ENCODE results near the gene CSF3R.

The CSF3R gene

DNA sequence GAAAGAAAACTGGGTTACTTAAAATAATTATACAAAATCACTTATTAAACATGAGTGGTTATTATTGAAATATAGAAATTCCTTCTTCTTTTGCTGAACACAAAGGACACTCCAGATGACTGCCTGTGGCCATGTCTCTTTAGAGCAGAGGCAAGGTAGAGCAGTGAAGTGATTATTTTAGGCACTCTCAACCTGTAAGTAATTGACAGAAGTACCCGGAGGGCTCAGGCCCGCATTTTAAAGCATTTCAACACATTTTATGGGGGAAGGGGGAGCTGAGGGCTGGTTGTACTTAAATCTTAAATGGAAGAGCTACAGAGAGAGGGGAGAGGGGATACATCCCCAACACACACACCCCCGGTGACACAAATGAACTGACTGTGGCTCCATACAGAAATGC lies 42.7 kb downstream of the CSF3R start:
- no peaks in the 10 kb centered on the region for H3K9me3 Mint-ChIP-seq
- no peak overlapping the region for H3K4me3 Mint-ChIP-seq
- ATAC-seq (replicated peaks; ENCODE audit: extremely low read depth, poor library complexity, severe bottlenecking): no peak
- no peak overlapping the region for H3K27ac Mint-ChIP-seq (ENCODE audit: low read depth)
- no peaks in the 10 kb centered on the region for H3K27me3 Mint-ChIP-seq
- no peaks in the 10 kb centered on the region for H3K36me3 Mint-ChIP-seq (ENCODE audit: insufficient read depth)
- DNase-seq (ENCODE audit: low spot score in 2 of 2): no peak
- H3K4me1 Mint-ChIP-seq: no peaks in the 10 kb centered on the region

DNA sequence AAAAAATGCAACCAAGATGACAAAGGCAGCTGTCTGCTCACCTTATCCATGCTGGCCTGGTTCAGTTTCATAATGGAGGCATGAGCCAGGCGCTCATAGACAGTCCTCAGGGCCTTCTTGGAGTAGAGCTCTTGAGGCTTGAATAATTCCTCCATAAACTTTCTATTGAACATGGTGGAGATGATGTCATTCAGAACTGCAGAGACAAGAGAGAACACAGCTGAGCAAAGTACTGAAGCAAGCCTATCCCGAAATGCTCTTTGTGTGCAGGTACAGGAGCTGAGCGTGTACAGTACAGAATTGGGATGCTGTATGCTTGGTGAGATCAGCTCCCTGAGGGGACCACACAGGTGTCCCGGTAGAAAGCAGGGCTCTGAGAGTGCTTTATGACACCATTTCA lies 44.0 kb downstream of the CSF3R start:
- no peaks in the 10 kb centered on the region for H3K4me1 Mint-ChIP-seq
- H3K9me3 Mint-ChIP-seq: no peaks in the 10 kb centered on the region
- no peak overlapping the region for H3K27ac Mint-ChIP-seq (ENCODE audit: low read depth)
- DNase-seq (ENCODE audit: low spot score in 2 of 2) (no peak), ATAC-seq (replicated peaks; ENCODE audit: extremely low read depth, poor library complexity, severe bottlenecking) (no peak)
- H3K27me3 Mint-ChIP-seq: no peaks in the 10 kb centered on the region
- no peak overlapping the region for H3K4me3 Mint-ChIP-seq
- no peaks in the 10 kb centered on the region for H3K36me3 Mint-ChIP-seq (ENCODE audit: insufficient read depth)

DNA sequence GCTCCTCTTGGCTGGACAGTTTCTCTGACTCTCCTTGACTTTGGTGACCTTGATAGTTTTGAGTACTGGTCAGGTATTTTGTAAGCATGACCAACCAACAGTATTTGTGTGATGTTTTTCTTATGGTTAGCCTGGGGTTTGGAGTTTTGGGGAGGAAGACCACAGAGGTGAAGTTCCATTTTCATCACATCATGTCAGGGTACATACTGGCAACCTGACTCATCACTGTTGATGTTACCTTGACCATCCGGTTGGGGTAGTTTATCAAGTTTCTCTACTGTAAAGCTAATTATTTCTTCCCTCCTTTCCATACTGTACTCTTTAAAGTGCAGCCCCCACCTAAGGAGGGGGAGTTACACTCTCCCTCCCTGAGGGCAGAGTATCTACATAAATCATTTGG lies 45.9 kb downstream of the CSF3R start:
- Mint-ChIP-seq H3K4me3 (no peak overlapping the region), H3K27me3 (no peaks in the 10 kb centered on the region), H3K4me1 (no peaks in the 10 kb centered on the region), H3K27ac (ENCODE audit: low read depth) (no peak overlapping the region), H3K36me3 (ENCODE audit: insufficient read depth) (no peaks in the 10 kb centered on the region), H3K9me3 (no peaks in the 10 kb centered on the region)
- ATAC-seq (replicated peaks; ENCODE audit: extremely low read depth, poor library complexity, severe bottlenecking): no peak
- DNase-seq (ENCODE audit: low spot score in 2 of 2): no peak

DNA sequence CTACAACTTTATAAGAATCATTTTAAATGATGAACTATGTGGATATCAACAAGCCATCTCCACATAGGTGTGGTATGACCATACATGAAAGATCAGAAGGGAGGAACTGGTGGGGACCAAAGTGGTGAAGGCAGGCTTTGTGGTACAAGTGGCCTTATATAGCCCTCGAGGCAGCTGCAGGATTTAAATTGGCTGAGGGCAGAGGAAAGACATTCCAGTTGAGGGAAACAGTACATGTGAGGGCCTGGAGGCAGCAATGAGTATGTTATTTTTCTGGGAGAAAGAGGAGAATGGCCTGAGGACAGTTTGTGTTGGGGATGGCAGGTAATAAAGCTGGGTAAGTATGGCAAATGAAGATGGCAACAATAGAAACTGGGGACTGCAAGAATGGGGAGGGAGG lies 49.6 kb downstream of the CSF3R start:
- Mint-ChIP-seq H3K36me3 (ENCODE audit: insufficient read depth) (no peaks in the 10 kb centered on the region), H3K27me3 (no peaks in the 10 kb centered on the region), H3K9me3 (no peaks in the 10 kb centered on the region), H3K4me1 (no peaks in the 10 kb centered on the region), H3K4me3 (no peak overlapping the region), H3K27ac (ENCODE audit: low read depth) (no peak overlapping the region)
- no peak for DNase-seq (ENCODE audit: low spot score in 2 of 2)
- ATAC-seq (replicated peaks; ENCODE audit: extremely low read depth, poor library complexity, severe bottlenecking): no peak

DNA sequence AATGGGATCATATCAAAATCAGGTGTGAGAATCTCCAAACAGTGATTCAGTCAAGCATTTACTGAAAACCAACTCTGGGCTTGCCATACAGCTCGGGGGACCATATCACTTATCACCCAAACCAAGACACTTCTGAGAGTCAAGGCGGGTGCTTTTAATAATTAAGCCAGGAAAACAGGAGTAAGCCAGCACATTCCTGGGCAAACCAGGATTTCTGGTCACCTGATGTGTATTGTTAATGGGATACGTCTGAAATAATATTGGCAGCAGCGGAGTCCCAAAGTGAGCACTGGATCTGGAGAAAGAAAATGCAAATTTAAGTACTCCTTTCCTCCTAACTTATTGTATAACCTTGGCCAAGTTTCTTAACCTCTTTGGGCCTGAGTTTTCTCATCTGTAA lies 50.1 kb downstream of the CSF3R start:
- H3K4me3 Mint-ChIP-seq: no peak overlapping the region
- no peaks in the 10 kb centered on the region for H3K4me1 Mint-ChIP-seq
- no peak for ATAC-seq (replicated peaks; ENCODE audit: extremely low read depth, poor library complexity, severe bottlenecking)
- no peaks in the 10 kb centered on the region for H3K36me3 Mint-ChIP-seq (ENCODE audit: insufficient read depth)
- no peaks in the 10 kb centered on the region for H3K9me3 Mint-ChIP-seq
- no peaks in the 10 kb centered on the region for H3K27me3 Mint-ChIP-seq
- H3K27ac Mint-ChIP-seq (ENCODE audit: low read depth): no peak overlapping the region
- no peak for DNase-seq (ENCODE audit: low spot score in 2 of 2)

DNA sequence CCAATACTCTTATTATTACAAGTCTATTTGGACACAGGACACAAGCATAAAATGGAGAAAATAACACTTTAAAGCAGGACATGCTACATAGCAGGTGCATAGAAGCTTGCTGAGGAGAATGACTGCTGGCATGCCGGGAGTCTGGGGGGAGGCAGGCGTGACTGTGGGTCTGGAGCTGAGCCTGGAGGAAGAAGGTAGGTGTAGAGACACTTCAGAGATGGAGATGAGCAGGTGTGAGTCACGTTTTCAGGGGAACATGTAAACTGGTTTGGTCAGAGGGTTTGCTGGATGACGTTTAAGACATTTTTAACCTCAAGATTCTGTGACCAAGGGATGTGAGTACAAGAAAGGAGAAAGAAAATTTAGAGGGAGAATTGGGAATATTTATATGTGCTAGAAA lies 56.9 kb downstream of the CSF3R start:
- H3K27me3 Mint-ChIP-seq: no peaks in the 10 kb centered on the region
- ATAC-seq (replicated peaks; ENCODE audit: extremely low read depth, poor library complexity, severe bottlenecking) (no peak), DNase-seq (ENCODE audit: low spot score in 2 of 2) (no peak)
- H3K4me3 Mint-ChIP-seq: no peak overlapping the region
- peaks cover 7% of the 10 kb centered on the region for H3K4me1 Mint-ChIP-seq
- no peaks in the 10 kb centered on the region for H3K36me3 Mint-ChIP-seq (ENCODE audit: insufficient read depth)
- no peak overlapping the region for H3K27ac Mint-ChIP-seq (ENCODE audit: low read depth)
- no peaks in the 10 kb centered on the region for H3K9me3 Mint-ChIP-seq

DNA sequence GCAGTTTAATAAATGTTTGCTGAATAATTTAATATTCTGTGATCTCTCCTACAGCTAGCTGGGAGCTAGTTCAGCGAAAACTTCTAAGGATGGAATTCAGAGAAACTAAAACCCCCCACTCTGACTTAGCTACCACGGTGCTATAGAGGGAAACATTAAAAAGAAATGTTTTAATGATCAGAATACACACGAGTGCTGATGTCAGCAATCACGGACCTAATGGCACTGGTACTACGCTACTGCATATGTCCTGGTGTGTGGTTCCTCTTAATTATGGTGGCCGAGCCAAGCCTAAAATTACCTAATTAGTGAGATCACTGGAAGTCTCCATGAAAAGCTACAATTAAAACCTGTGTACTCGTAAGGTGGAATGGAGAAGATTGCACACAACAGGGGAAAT lies 61.1 kb downstream of the CSF3R start:
- ATAC-seq (replicated peaks; ENCODE audit: extremely low read depth, poor library complexity, severe bottlenecking) (no peak), DNase-seq (ENCODE audit: low spot score in 2 of 2) (no peak)
- Mint-ChIP-seq H3K36me3 (ENCODE audit: insufficient read depth) (no peaks in the 10 kb centered on the region), H3K4me3 (no peak overlapping the region), H3K27ac (ENCODE audit: low read depth) (no peak overlapping the region), H3K9me3 (no peaks in the 10 kb centered on the region), H3K4me1 (peaks cover 13% of the 10 kb centered on the region), H3K27me3 (no peaks in the 10 kb centered on the region)

DNA sequence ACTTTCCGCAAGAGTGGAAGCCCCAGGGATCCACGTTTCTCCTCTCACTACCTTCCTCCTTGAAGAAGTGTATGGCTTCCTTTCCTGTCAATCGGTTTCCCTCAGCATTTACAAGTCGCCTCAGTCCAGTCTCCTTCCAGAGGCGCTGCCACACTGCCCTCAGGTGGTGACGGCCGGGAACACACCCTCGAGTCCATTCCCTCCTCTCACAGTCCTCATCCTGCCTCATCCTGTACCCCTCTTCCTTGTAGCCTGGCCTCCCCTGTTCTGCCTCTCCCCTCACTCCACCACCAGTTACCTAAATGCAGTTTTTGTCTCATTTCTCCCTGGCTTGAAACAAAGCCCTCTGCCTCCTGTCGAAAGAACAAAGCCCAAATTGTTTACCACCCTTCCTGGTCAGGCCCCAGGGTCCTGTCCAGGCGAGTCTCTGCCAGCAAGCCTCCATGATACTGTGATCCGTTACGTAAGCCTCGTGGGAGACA lies 61.8 kb downstream of the CSF3R start:
- Mint-ChIP-seq H3K27ac (ENCODE audit: low read depth) (peak overlapping the region; percentile 75), H3K27me3 (no peaks in the 10 kb centered on the region), H3K9me3 (no peaks in the 10 kb centered on the region), H3K36me3 (ENCODE audit: insufficient read depth) (no peaks in the 10 kb centered on the region), H3K4me3 (peak overlapping the region; percentile 36), H3K4me1 (peaks cover 13% of the 10 kb centered on the region)
- DNase-seq (ENCODE audit: low spot score in 2 of 2) (peak; percentile 81 to 92), ATAC-seq (replicated peaks; ENCODE audit: extremely low read depth, poor library complexity, severe bottlenecking) (peak; percentile 96)

DNA sequence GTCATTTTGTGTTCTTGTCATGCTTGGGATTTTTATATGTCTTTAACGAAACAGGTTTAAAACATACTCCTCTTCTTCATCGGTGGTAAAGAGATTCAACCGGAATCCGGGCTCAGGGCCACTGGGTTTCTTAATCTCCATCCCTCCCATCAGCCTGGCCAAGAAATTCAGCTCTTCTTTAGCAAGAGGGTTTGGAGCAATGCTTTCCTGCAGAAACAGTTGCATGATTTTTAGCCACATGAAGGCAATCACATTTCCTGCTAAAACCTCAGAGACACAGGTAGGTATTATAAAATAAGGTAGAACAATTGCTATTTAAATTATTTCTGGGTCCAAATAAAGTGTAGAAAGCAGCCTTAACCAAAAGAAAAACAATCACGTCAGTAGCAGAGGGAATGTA lies 62.3 kb downstream of the CSF3R start:
- Mint-ChIP-seq H3K27me3 (no peaks in the 10 kb centered on the region), H3K4me1 (peaks cover 13% of the 10 kb centered on the region), H3K9me3 (no peaks in the 10 kb centered on the region), H3K27ac (ENCODE audit: low read depth) (peak overlapping the region; percentile 75), H3K4me3 (peak overlapping the region; percentile 36), H3K36me3 (ENCODE audit: insufficient read depth) (no peaks in the 10 kb centered on the region)
- no peak for DNase-seq (ENCODE audit: low spot score in 2 of 2)
- peak; percentile 29 for ATAC-seq (replicated peaks; ENCODE audit: extremely low read depth, poor library complexity, severe bottlenecking)

DNA sequence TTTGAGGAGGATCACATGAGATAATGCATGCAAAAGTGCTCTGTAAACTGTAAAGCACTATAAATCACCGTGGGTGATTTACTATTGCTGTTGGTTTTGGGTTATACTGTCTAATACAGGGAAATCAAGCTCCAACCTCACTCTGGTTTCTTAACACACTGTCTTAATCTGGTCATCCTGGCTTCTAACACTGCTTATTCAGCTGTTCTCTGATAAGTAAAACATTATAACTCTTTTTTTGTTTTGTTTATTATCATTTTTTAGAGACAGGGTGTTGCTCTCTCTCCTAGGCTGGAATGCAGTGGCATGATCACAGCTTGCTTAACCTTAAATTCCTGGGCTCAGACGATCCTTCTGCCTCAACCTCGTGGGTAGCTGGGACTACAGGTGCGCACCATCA lies 63.1 kb downstream of the CSF3R start:
- no peaks in the 10 kb centered on the region for H3K27me3 Mint-ChIP-seq
- ATAC-seq (replicated peaks; ENCODE audit: extremely low read depth, poor library complexity, severe bottlenecking): no peak
- no peak overlapping the region for H3K4me3 Mint-ChIP-seq
- no peaks in the 10 kb centered on the region for H3K9me3 Mint-ChIP-seq
- no peak overlapping the region for H3K27ac Mint-ChIP-seq (ENCODE audit: low read depth)
- DNase-seq (ENCODE audit: low spot score in 2 of 2): no peak
- peaks cover 13% of the 10 kb centered on the region for H3K4me1 Mint-ChIP-seq
- H3K36me3 Mint-ChIP-seq (ENCODE audit: insufficient read depth): no peaks in the 10 kb centered on the region

DNA sequence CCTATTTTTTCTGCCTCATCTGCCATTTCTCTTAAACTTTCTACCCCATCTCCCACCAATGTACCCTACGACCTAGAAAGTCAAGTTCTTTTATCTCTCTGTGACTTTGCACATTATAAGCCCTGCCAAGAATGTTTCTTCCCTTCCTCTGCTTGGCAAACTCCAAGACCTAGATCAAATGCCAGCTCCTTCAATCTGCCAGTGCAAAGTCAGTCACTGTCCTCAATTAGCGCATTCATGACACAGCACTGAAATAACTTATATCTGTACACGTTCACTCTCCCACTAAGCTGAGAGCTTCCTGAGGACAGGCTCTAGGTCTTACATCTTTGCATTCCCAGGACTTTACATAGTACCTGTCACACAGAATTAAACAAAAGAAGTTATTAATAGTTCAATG lies 63.6 kb downstream of the CSF3R start:
- no peak overlapping the region for H3K27ac Mint-ChIP-seq (ENCODE audit: low read depth)
- no peak for ATAC-seq (replicated peaks; ENCODE audit: extremely low read depth, poor library complexity, severe bottlenecking)
- no peaks in the 10 kb centered on the region for H3K9me3 Mint-ChIP-seq
- H3K4me3 Mint-ChIP-seq: no peak overlapping the region
- H3K36me3 Mint-ChIP-seq (ENCODE audit: insufficient read depth): no peaks in the 10 kb centered on the region
- H3K4me1 Mint-ChIP-seq: peaks cover 13% of the 10 kb centered on the region
- no peak for DNase-seq (ENCODE audit: low spot score in 2 of 2)
- H3K27me3 Mint-ChIP-seq: no peaks in the 10 kb centered on the region

DNA sequence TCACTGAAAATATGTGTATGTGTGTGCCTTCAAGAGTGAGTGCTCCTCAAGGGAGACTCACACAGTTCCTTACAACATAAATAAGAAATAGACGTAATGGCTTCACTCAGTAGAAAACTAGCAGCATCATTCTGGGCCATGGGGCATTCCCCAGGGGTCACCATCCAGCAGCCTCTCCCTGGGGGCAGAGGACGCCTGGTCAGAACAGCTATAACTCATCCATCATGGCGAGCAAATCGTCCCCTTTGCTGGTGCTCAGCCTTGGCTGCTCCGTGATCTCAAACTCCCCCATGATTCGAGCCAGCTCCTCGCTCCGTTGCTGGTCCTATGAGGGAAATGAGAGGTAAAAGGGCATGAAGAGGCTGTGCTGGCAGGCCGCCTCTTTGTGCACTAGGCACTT lies 64.8 kb downstream of the CSF3R start:
- DNase-seq (ENCODE audit: low spot score in 2 of 2) (no peak), ATAC-seq (replicated peaks; ENCODE audit: extremely low read depth, poor library complexity, severe bottlenecking) (no peak)
- Mint-ChIP-seq H3K9me3 (no peaks in the 10 kb centered on the region), H3K36me3 (ENCODE audit: insufficient read depth) (no peaks in the 10 kb centered on the region), H3K27me3 (no peaks in the 10 kb centered on the region), H3K4me3 (no peak overlapping the region), H3K4me1 (peaks cover 13% of the 10 kb centered on the region), H3K27ac (ENCODE audit: low read depth) (no peak overlapping the region)
